WTC11 (cell line): ENCODE data around the gene KLHDC8A. TPM values are rescaled to one million over a fixed set of nuclear protein-coding genes. Genes with fewer than 3 reads are reported as not detected.
A peak's percentile ranks its signal among the peaks of the same experiment; 100 is the strongest.

Source experiments
- AR ChIP-seq: fragments of 250-450 bp; sonication (Bioruptor Pico); IDR thresholded peaks from 2 replicates; pipeline ENCODE4 v1.9.0; 2021; ENCODE audit warnings: mild to moderate bottlenecking
- ARID4B ChIP-seq: sonication (generic); formaldehyde crosslinking; IDR thresholded peaks from 2 replicates; pipeline ENCODE4 v1.8.0; 2023; ENCODE audit warnings: missing genetic modification reagents, mild to moderate bottlenecking, borderline replicate concordance
- ATF1 ChIP-seq: sonication (generic); formaldehyde crosslinking; IDR thresholded peaks from 2 replicates; pipeline ENCODE4 v1.8.1; 2023; ENCODE audit warnings: mild to moderate bottlenecking, moderate library complexity, missing genetic modification reagents
- CDX4 ChIP-seq: fragments of 250-450 bp; sonication (Bioruptor Pico); IDR thresholded peaks from 2 replicates; pipeline ENCODE4 v1.9.0; 2021; ENCODE audit warnings: moderate library complexity, mild to moderate bottlenecking, inconsistent platforms, borderline replicate concordance
- E2F4 ChIP-seq: sonication (generic); formaldehyde crosslinking; IDR thresholded peaks from 2 replicates; pipeline ENCODE4 v1.8.1; 2022; ENCODE audit warnings: low read depth, mild to moderate bottlenecking, moderate library complexity, missing genetic modification reagents, borderline replicate concordance
- ERG ChIP-seq: fragments of 250-450 bp; sonication (Bioruptor Pico); IDR thresholded peaks from 2 replicates; pipeline ENCODE4 v1.8.0; 2021; ENCODE audit warnings: mild to moderate bottlenecking
- FOXP1 ChIP-seq: sonication (generic); formaldehyde crosslinking; IDR thresholded peaks from 2 replicates; pipeline ENCODE4 v1.8.0; 2022; ENCODE audit warnings: missing genetic modification reagents, mild to moderate bottlenecking, moderate library complexity, borderline replicate concordance
- FOXP4 ChIP-seq: sonication (generic); formaldehyde crosslinking; IDR thresholded peaks from 2 replicates; pipeline ENCODE4 v1.8.0; 2022; ENCODE audit warnings: mild to moderate bottlenecking, missing genetic modification reagents
- GABPB1 ChIP-seq: sonication (generic); formaldehyde crosslinking; IDR thresholded peaks from 2 replicates; pipeline ENCODE4 v1.8.1; 2023; ENCODE audit warnings: mild to moderate bottlenecking, missing genetic modification reagents
- NR1H2 ChIP-seq: sonication (generic); formaldehyde crosslinking; IDR thresholded peaks from 2 replicates; pipeline ENCODE4 v1.9.0; 2021; ENCODE audit warnings: mild to moderate bottlenecking, moderate library complexity, missing genetic modification reagents
- SMAD3 ChIP-seq: sonication (generic); formaldehyde crosslinking; IDR thresholded peaks from 2 replicates; pipeline ENCODE4 v1.8.0; 2022; ENCODE audit warnings: missing genetic modification reagents, mild to moderate bottlenecking, borderline replicate concordance
- TEAD1 ChIP-seq: sonication (generic); formaldehyde crosslinking; IDR thresholded peaks from 2 replicates; pipeline ENCODE4 v1.8.0; 2022; ENCODE audit warnings: mild to moderate bottlenecking, missing genetic modification reagents
- TEAD4 ChIP-seq: sonication (generic); formaldehyde crosslinking; IDR thresholded peaks from 2 replicates; pipeline ENCODE4 v1.8.0; 2022; ENCODE audit warnings: mild to moderate bottlenecking, missing genetic modification reagents
- USF2 ChIP-seq: sonication (generic); formaldehyde crosslinking; IDR thresholded peaks from 2 replicates; pipeline ENCODE4 v1.8.1; 2023; ENCODE audit warnings: mild to moderate bottlenecking, missing genetic modification reagents, moderate library complexity
- ZBTB21 ChIP-seq: sonication (generic); formaldehyde crosslinking; IDR thresholded peaks from 2 replicates; pipeline ENCODE4 v1.8.1; 2023; ENCODE audit warnings: mild to moderate bottlenecking, missing genetic modification reagents, borderline replicate concordance
- ZNF416 ChIP-seq: fragments of 250-450 bp; sonication (Bioruptor Pico); IDR thresholded peaks from 2 replicates; pipeline ENCODE4 v1.9.0; 2021; ENCODE audit warnings: mild to moderate bottlenecking, inconsistent platforms
- ZNF532 ChIP-seq: fragments of 250-450 bp; sonication (Bioruptor Pico); IDR thresholded peaks from 2 replicates; pipeline ENCODE4 v1.9.0; 2021; ENCODE audit warnings: mild to moderate bottlenecking, borderline replicate concordance
- total RNA-seq: library from RNA; stranded (reverse); gene quantifications from 3 replicates; pipeline ENCODE4 v1.2.3, GENCODE V29; 2021

Gene KLHDC8A
- total RNA-seq, 1 experiment from 2014 or later: 1.7 TPM

GRCh38 chr1:205344066-205344928 lies 12.4 kb downstream of the KLHDC8A start (continued):
- TF ChIP-seq AR (CRISPR knock-in tag) (no peak), E2F4 (CRISPR knock-in tag) (no peak), ARID4B (CRISPR knock-in tag) (no peak; the same call in 1 of the 2 replicates), FOXP1 (CRISPR knock-in tag) (no peak; the same call in 1 of the 2 replicates), ZNF532 (CRISPR knock-in tag) (no peak), GABPB1 (CRISPR knock-in tag) (no peak), ZBTB21 (0 out of 2 replicates have a peak, but pooled peaks have one; percentile 17), FOXP4 (CRISPR knock-in tag) (no peak), ZNF416 (CRISPR knock-in tag) (no peak), TEAD4 (no peak), USF2 (no peak), TEAD1 (CRISPR knock-in tag) (peak; percentile 49; the same call in 1 of the 2 replicates), CDX4 (CRISPR knock-in tag) (no peak), ATF1 (CRISPR knock-in tag) (no peak), NR1H2 (CRISPR knock-in tag) (no peak), ERG (CRISPR knock-in tag) (no peak), SMAD3 (no peak)
